K562 (cell line): ENCODE measurements around the gene CEP72. TPM values are rescaled to one million over a fixed set of nuclear protein-coding genes. Genes with fewer than 3 reads are reported as not detected.

Experiments
- ATAC-seq: fragments of 200-7000 bp; cut with Tn5 transposase; 3 replicates; pipeline ENCODE4 v1.9.1; 2020; ENCODE audit warnings: moderate library complexity
- BruUV-seq: library from RNA; stranded (reverse); fragments of 400-500 nt; replicated peaks from 2 replicates; lab custom pipeline; 2021; lab: Mats Ljungman, UMichigan
- CTCF ChIA-PET: fragments of 300-600 bp; formaldehyde crosslinking; extraction: SDS; loops from one replicate; lab custom pipeline; 2021; ENCODE audit warnings: low intra/inter-chr PET ratio; lab: Yijun Ruan, JAX
- POLR2A ChIA-PET: fragments of 300-600, 350-650 bp; sonication (Branson Sonifier 250); formaldehyde crosslinking; extraction: SDS; loops from one replicate; lab custom pipeline; 2021; ENCODE audit warnings: antibody characterized with exemption, inconsistent platforms; lab: Yijun Ruan, JAX
- DNase-seq, 4 experiments: peaks; one replicate each; pipeline versions ENCODE4 v3.0.0 to v3.0.0-alpha.2; 2011 to 2018; ENCODE audit warnings: low spot score in 3 of 4, mixed read lengths in 3 of 4; ENCODE audit errors: extremely low read depth in 1 of 4
- FAIRE-seq: peaks from 2 replicates; lab custom pipeline; 2011; peaks lifted over from hg19 to GRCh38; lab: Jason Lieb, UNC
- H2AFZ ChIP-seq: 2 replicates; pipeline ENCODE4 v1.6.0; 2011; ENCODE audit warnings: low read depth, low read length, control low read depth, inconsistent platforms
- H3K27ac ChIP-seq: fragments of 200-600 bp; 3 replicates; pipeline ENCODE4 v1.8.0; 2011; ENCODE audit warnings: low read depth, mild to moderate bottlenecking, control low read depth, inconsistent platforms, low read length, moderate library complexity, mixed read lengths; ENCODE audit errors: extremely low read depth
- H3K27me3 ChIP-seq, 2 experiments: fragments of 300-600 bp in 1 of 2; 2 replicates in 1 of 2; 3 replicates in 1 of 2; pipeline versions ENCODE4 v1.6.0 to v1.8.0; 2011; ENCODE audit warnings: inconsistent platforms in 2 of 2, low read length in 2 of 2, mild to moderate bottlenecking in 1 of 2, mixed read lengths in 1 of 2, moderate library complexity in 1 of 2; ENCODE audit not compliant: control insufficient read depth in 2 of 2, insufficient read depth in 2 of 2
- H3K36me3 ChIP-seq: fragments of 300-600 bp; 3 replicates; pipeline ENCODE4 v1.8.0; 2011; ENCODE audit warnings: mild to moderate bottlenecking, low read length, inconsistent platforms; ENCODE audit not compliant: control insufficient read depth, insufficient read depth
- H3K4me1 ChIP-seq, 2 experiments: fragments of 200-600 bp in 1 of 2; replicated peaks in 1 of 2; 2 replicates in 1 of 2; 3 replicates in 1 of 2; pipeline versions ENCODE4 v1.5.1 to v1.8.0; 2011; ENCODE audit warnings: inconsistent platforms in 2 of 2, low read length in 2 of 2, mild to moderate bottlenecking in 1 of 2, mixed read lengths in 1 of 2, moderate library complexity in 1 of 2; ENCODE audit not compliant: control insufficient read depth in 2 of 2, insufficient read depth in 2 of 2
- H3K4me2 ChIP-seq: 2 replicates; pipeline ENCODE4 v1.6.1; 2011; ENCODE audit warnings: low read length, control low read depth, inconsistent platforms, mixed read lengths; ENCODE audit not compliant: insufficient read depth
- H3K4me3 ChIP-seq: fragments of 200-600 bp; sonication (generic), shearing (Covaris generic); 2 replicates; pipeline ENCODE4 v1.5.1; 2016; ENCODE audit warnings: control low read depth, inconsistent platforms
- H3K79me2 ChIP-seq: fragments of 200-600 bp; 3 replicates; pipeline ENCODE4 v1.8.0; 2011; ENCODE audit warnings: low read length, inconsistent platforms; ENCODE audit not compliant: control insufficient read depth, insufficient read depth
- H3K9ac ChIP-seq, 2 experiments: 2 replicates each; pipeline versions ENCODE4 v1.6.0 to v1.6.1; 2011; ENCODE audit warnings: low read depth in 2 of 2, low read length in 2 of 2, control low read depth in 1 of 2, inconsistent platforms in 1 of 2, mild to moderate bottlenecking in 1 of 2, mixed read lengths in 1 of 2; ENCODE audit not compliant: insufficient read depth in 1 of 2
- H3K9me1 ChIP-seq: one replicate; pipeline ENCODE4 v1.6.0; 2011; ENCODE audit warnings: inconsistent platforms, mild to moderate bottlenecking, low read length, moderate library complexity; ENCODE audit not compliant: control insufficient read depth, insufficient read depth
- H3K9me3 ChIP-seq: replicated peaks from 2 replicates; pipeline ENCODE4 v1.5.1; 2011; ENCODE audit warnings: low read depth, low read length, inconsistent platforms; ENCODE audit not compliant: control insufficient read depth, insufficient read depth
- H4K20me1 ChIP-seq: replicated peaks from 2 replicates; pipeline ENCODE4 v1.6.1; 2011; ENCODE audit warnings: low read length, inconsistent platforms, mixed read lengths; ENCODE audit not compliant: control insufficient read depth, insufficient read depth
- ELF4 ChIP-seq: fragments of 450-650 bp; formaldehyde crosslinking; IDR thresholded peaks from 2 replicates; pipeline ENCODE4 v1.4.0; 2022; ENCODE audit warnings: missing genetic modification characterization
- HCFC1 ChIP-seq: IDR thresholded peaks from 2 replicates; pipeline ENCODE4 v1.6.1; 2012; ENCODE audit warnings: low read depth, low read length, improper control_type of control experiment
- HDAC6 ChIP-seq: IDR thresholded peaks from 2 replicates; pipeline ENCODE4 v1.6.1; 2012; ENCODE audit warnings: low read depth, mild to moderate bottlenecking, control low read depth, inconsistent platforms, low read length, moderate library complexity
- HDGF ChIP-seq: fragments of 450-650 bp; IDR thresholded peaks from 2 replicates; pipeline ENCODE4 v1.6.1; 2016
- HMG20A ChIP-seq: fragments of 450-650 bp; formaldehyde crosslinking; conservative IDR thresholded peaks from 2 replicates; pipeline ENCODE4 v1.4.0; 2020; ENCODE audit warnings: mild to moderate bottlenecking, mixed read lengths
- ILF3 ChIP-seq: fragments of 450-650 bp; IDR thresholded peaks from 2 replicates; pipeline ENCODE4 v1.6.1; 2018; ENCODE audit warnings: antibody characterized with exemption, mild to moderate bottlenecking, moderate library complexity, borderline replicate concordance
- KLF1 ChIP-seq: fragments of 450-650 bp; IDR thresholded peaks from 2 replicates; pipeline ENCODE4 v1.6.1; 2016; ENCODE audit warnings: missing genetic modification characterization, missing compliant biosample characterization
- RCOR1 ChIP-seq, 2 experiments: IDR thresholded peaks; 2 replicates each; pipeline ENCODE4 v1.6.1; 2012; ENCODE audit warnings: low read depth in 2 of 2, low read length in 2 of 2, borderline replicate concordance in 1 of 2, improper control_type of control experiment in 1 of 2
- SIN3B ChIP-seq: fragments of 450-650 bp; IDR thresholded peaks from 2 replicates; pipeline ENCODE4 v1.6.1; 2017; ENCODE audit warnings: low read depth, mild to moderate bottlenecking, moderate library complexity
- ZNF232 ChIP-seq: sonication (generic); formaldehyde crosslinking; IDR thresholded peaks from 2 replicates; pipeline ENCODE4 v1.8.0; 2022; ENCODE audit warnings: mild to moderate bottlenecking, missing genetic modification reagents
- ZNF24 ChIP-seq: fragments of 450-650 bp; IDR thresholded peaks from 2 replicates; pipeline ENCODE4 v1.6.1; 2016
- WGBS: fragments of 100-300 bp; shearing (Covaris generic); methylation state at CpG from one replicate; pipeline ENCODE4 v1.1.6; 2016; ENCODE audit warnings: low coverage, mixed read lengths; ENCODE audit not compliant: insufficient coverage; ENCODE audit errors: missing lambda C conversion rate; 5-methylcytosine and 5-hydroxymethylcytosine counted together
- in situ Hi-C: fragments of 300-500 bp; cut with MboI; formaldehyde crosslinking; loops from 4 replicates; pipeline ENCODE4 v1.15.0; 2018; ENCODE audit warnings: inconsistent platforms, mixed read lengths
- intact Hi-C: fragments of 100-400 bp; cut with micrococcal nuclease; formaldehyde crosslinking; loops from 2 replicates; pipeline ENCODE4 v1.14.2; 2022
- polyA plus RNA-seq, 8 experiments: library from polyadenylated mRNA; depleted of rRNA in 4 of 8; stranded (reverse) in 5 of 8; unstranded in 3 of 8; fragments of >200 nt; fragmentation: Nextera tagmentation in 2 of 8; fragmentation: Illumina TruSeq in 1 of 8; extraction: Ambion mirVana in 2 of 8; extraction: Trizol in 1 of 8; gene quantifications; 2 replicates each; pipeline versions ENCODE4 v1.2.1 to v1.2.3, GENCODE V29; 2011 to 2014; ENCODE audit warnings: inconsistent platforms in 1 of 8, missing spikeins in 1 of 8
- total RNA-seq, 7 experiments: library from RNA; depleted of rRNA in 6 of 7; stranded (reverse); fragments of >200 nt in 6 of 7; fragmentation: Illumina TruSeq in 2 of 7; extraction: Trizol in 2 of 7; gene quantifications; 2 replicates each; pipeline versions ENCODE4 v1.2.1 to v1.2.3, GENCODE V29; 2011 to 2021; ENCODE audit warnings: low replicate concordance in 1 of 7
- TF ChIP-seq, protein P1 (sequence below): sonication (generic); formaldehyde crosslinking; IDR thresholded peaks from 2 replicates; pipeline ENCODE4 v1.8.1; 2023; ENCODE audit warnings: mild to moderate bottlenecking, missing genetic modification reagents
- TF ChIP-seq, protein P2 (sequence below): fragments of 250-450 bp; sonication (Bioruptor Pico); IDR thresholded peaks from 2 replicates; pipeline ENCODE4 v1.4.0; 2020; ENCODE audit warnings: mild to moderate bottlenecking
- TF ChIP-seq, protein P3 (sequence below): sonication (generic); formaldehyde crosslinking; IDR thresholded peaks from 2 replicates; pipeline ENCODE4 v1.8.0; 2022; ENCODE audit warnings: missing genetic modification reagents, mild to moderate bottlenecking, moderate library complexity, borderline replicate concordance
- TF ChIP-seq, protein P4 (sequence below): fragments of 250-450 bp; sonication (Bioruptor Pico); IDR thresholded peaks from 2 replicates; pipeline ENCODE4 v1.4.0; 2020; ENCODE audit warnings: mild to moderate bottlenecking, moderate library complexity, borderline replicate concordance

Gene CEP72
- total and polyA plus RNA-seq, 9 of the 15 experiments (the other 6 are each of a cell fraction or from before 2014, with no cell fraction given) = 0.89 to 38.1 (median 14.2) TPM

GRCh38 chr5:603081-603998, 8.8 kb upstream of the CEP72 start:
- Histone ChIP-seq H3K9me3 (no peaks in the 10 kb centered on the region), H3K79me2 (no peaks in the 10 kb centered on the region), H3K9me1 (no peaks in the 10 kb centered on the region), H3K4me2 (no peak overlapping the region), H3K4me3 (no peak overlapping the region), H3K36me3 (no peaks in the 10 kb centered on the region), H2AFZ (no peak overlapping the region), H3K9ac (no peak overlapping the region), H3K27ac (no peak overlapping the region), H4K20me1 (peaks cover 10% of the 10 kb centered on the region; the same call in 1 of the 2 replicates), H3K4me1 (peaks cover 0 to 29% of the 10 kb centered on the region in 2 experiments; a peak in 1 of 5 replicates), H3K27me3 (peaks cover 66 to 90% of the 10 kb centered on the region in 2 experiments)
- BruUV-seq = no TSS peak
- POLR2A ChIA-PET = interaction anchor here (2.4 kb wide), 1 partner anchor 10 kb away, joined by 18 read pairs; no protein-coding TSS in a partner anchor
- no peak for FAIRE-seq
- 2% methylated on average over 32 of the region's 32 CpGs for WGBS
- DNase-seq = no peak
- in situ Hi-C loops (no loop called here), intact Hi-C loops (no loop called here)
- ATAC-seq = no peak; the same call in 1 of the 3 replicates
- CTCF ChIA-PET = no interaction called here
- no peak for TF ChIP-seq HMG20A
- no peak for TF ChIP-seq ZNF232 (CRISPR knock-in tag)
- TF ChIP-seq, protein P1, sequence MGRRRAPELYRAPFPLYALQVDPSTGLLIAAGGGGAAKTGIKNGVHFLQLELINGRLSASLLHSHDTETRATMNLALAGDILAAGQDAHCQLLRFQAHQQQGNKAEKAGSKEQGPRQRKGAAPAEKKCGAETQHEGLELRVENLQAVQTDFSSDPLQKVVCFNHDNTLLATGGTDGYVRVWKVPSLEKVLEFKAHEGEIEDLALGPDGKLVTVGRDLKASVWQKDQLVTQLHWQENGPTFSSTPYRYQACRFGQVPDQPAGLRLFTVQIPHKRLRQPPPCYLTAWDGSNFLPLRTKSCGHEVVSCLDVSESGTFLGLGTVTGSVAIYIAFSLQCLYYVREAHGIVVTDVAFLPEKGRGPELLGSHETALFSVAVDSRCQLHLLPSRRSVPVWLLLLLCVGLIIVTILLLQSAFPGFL (CRISPR knock-in tag) = no peak
- TF ChIP-seq ELF4 (CRISPR knock-in tag) = no peak
- TF ChIP-seq, protein P2, sequence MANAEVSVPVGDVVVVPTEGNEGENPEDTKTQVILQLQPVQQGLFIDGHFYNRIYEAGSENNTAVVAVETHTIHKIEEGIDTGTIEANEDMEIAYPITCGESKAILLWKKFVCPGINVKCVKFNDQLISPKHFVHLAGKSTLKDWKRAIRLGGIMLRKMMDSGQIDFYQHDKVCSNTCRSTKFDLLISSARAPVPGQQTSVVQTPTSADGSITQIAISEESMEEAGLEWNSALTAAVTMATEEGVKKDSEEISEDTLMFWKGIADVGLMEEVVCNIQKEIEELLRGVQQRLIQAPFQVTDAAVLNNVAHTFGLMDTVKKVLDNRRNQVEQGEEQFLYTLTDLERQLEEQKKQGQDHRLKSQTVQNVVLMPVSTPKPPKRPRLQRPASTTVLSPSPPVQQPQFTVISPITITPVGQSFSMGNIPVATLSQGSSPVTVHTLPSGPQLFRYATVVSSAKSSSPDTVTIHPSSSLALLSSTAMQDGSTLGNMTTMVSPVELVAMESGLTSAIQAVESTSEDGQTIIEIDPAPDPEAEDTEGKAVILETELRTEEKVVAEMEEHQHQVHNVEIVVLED (CRISPR knock-in tag) = no peak
- no peak for TF ChIP-seq HDAC6
- TF ChIP-seq, protein P3, sequence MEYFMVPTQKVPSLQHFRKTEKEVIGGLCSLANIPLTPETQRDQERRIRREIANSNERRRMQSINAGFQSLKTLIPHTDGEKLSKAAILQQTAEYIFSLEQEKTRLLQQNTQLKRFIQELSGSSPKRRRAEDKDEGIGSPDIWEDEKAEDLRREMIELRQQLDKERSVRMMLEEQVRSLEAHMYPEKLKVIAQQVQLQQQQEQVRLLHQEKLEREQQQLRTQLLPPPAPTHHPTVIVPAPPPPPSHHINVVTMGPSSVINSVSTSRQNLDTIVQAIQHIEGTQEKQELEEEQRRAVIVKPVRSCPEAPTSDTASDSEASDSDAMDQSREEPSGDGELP = no peak
- TF ChIP-seq, protein P4, sequence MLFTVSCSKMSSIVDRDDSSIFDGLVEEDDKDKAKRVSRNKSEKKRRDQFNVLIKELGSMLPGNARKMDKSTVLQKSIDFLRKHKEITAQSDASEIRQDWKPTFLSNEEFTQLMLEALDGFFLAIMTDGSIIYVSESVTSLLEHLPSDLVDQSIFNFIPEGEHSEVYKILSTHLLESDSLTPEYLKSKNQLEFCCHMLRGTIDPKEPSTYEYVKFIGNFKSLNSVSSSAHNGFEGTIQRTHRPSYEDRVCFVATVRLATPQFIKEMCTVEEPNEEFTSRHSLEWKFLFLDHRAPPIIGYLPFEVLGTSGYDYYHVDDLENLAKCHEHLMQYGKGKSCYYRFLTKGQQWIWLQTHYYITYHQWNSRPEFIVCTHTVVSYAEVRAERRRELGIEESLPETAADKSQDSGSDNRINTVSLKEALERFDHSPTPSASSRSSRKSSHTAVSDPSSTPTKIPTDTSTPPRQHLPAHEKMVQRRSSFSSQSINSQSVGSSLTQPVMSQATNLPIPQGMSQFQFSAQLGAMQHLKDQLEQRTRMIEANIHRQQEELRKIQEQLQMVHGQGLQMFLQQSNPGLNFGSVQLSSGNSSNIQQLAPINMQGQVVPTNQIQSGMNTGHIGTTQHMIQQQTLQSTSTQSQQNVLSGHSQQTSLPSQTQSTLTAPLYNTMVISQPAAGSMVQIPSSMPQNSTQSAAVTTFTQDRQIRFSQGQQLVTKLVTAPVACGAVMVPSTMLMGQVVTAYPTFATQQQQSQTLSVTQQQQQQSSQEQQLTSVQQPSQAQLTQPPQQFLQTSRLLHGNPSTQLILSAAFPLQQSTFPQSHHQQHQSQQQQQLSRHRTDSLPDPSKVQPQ (CRISPR knock-in tag) = no peak
- no peak for TF ChIP-seq ILF3
- TF ChIP-seq SIN3B = no peak
- no peak for TF ChIP-seq KLF1 (tag)
- no peak for TF ChIP-seq HCFC1
- no peak for TF ChIP-seq ZNF24
- TF ChIP-seq RCOR1 (IDR thresholded peaks at IDR 0.05; ENCODE audit: borderline replicate concordance in 1 of 2, low read depth in 2 of 2, low read length in 2 of 2) = no peak
- no peak for TF ChIP-seq HDGF
